HTERT RPE-1 (cell line): Measurements from ENCODE around the gene KIF26B.
"Not testable (repeated sequence)": the region's sequence is repeated elsewhere in the genome, so short reads cannot be mapped to it uniquely, and the experiment has no call there.

ENCODE experiments used
- in situ Hi-C: fragments of 300-500 bp; cut with MboI; formaldehyde crosslinking; loops from 4 replicates; pipeline ENCODE4 v1.14.3; 2020; ENCODE audit warnings: low sequenced_read_pairs

The KIF26B gene

DNA sequence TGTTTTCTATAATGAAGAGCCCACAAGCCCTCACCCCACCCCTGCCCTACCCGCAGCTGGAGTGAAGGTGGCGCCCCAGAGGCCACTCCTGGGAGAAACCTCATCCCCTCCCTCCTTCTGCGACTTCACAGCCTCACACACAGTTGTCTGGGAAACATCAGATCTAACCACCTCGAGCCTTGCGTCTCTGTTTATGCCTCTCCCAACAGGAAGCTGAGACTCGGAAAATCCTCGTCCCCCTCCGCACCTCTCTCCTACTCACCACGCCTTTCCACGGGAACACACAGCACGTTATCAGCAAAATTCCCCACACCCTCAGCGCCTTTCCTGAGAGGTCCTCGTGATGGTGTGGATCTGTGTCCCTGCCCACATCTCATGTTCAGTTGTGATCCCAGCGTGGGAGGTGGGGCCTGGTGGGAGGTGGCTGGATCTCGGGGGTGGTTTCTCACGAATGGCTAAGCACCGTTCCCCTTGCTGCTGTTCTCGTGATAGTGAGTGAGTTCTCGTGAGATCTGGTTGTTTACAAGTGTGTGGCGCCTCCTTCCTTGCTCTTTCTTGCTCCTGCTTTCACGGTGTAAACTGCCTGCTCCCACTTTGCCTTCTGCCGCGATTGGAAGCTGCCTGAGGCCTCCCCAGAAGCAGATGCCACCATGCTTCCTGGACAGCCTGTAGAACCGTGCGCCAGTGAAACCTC is 190.6 kb downstream of the KIF26B start:
- in situ Hi-C loops = no loop called here

DNA sequence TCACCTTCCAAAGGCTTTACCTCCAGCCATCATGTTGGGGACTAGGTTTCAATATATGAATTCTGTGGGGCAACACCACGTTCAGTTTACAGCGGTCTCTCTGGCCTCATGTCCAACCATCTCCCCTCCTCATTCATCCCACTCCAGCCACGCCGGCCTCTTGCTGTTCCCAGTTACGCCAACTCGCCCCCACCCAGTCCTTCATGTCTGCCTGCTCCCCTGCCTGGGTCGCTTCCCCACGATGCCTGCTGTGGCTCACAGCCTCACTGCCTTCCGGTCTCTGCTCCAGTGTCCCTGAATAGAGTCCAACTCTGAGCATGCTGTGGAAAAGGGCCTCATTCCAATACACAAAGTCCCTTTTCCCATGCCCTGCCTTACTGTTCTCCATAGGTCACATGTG is 193.8 kb downstream of the KIF26B start:
- in situ Hi-C loops = no loop called here

DNA sequence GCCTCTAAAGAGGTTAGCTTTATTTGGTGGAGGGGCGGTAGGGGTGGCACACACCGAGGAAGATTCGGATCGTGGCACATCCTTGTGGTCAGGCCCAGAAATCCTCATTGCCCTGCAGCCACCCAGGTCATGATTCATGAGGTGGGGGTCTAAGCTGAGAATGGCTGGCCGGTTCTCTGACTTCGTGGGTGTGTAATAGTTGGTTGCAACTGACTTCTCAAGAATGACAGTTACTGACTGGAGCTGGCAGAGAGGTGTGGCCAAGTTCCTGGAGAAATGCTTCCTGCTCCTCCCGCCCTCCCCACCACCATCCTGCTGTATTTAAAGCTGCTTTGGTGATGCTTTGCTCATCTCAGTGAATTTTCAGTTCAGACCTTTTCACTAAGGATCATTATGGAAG is 198.6 kb downstream of the KIF26B start:
- in situ Hi-C loops = no loop called here

DNA sequence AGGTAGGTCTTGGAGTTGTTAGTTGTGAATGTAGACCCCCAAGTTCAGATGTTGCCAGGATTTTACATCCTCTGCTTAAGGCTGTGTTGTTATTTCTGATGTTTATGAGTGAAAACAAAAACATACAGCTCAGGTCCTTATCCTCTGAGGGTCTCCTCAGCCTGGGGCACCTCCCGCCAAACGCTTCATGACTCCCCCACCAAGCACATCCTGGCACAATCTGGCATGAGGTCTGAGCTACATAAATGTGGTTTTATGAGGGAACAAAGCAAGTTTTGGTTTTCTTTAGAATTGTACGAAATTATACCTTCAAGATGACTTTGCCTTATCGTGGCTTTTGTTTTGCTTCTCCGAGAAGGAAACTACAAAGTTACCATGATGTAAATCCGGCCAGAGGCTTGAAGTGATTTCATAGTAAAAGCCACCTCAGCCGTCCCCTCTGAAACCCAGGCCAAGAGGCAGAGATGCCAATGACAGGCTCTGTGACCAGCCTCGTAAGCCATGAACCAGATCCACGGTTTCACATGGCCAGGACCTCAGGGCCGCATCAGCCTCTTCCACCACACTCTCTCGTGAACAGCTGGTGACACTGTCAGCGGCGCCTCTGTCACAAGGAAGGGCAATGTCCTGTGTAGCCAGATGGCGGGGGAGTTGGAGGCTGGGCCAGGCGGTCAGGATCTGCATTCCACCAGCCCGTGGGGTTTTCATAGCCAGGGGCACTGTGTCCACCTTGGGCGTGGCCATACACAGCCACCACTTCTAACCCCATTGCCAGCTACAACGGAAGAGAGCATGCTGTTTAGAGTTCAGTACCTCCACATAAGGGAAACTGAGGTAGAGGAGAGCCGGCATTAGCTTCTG is 199.4 kb downstream of the KIF26B start:
- in situ Hi-C loops = no loop called here

DNA sequence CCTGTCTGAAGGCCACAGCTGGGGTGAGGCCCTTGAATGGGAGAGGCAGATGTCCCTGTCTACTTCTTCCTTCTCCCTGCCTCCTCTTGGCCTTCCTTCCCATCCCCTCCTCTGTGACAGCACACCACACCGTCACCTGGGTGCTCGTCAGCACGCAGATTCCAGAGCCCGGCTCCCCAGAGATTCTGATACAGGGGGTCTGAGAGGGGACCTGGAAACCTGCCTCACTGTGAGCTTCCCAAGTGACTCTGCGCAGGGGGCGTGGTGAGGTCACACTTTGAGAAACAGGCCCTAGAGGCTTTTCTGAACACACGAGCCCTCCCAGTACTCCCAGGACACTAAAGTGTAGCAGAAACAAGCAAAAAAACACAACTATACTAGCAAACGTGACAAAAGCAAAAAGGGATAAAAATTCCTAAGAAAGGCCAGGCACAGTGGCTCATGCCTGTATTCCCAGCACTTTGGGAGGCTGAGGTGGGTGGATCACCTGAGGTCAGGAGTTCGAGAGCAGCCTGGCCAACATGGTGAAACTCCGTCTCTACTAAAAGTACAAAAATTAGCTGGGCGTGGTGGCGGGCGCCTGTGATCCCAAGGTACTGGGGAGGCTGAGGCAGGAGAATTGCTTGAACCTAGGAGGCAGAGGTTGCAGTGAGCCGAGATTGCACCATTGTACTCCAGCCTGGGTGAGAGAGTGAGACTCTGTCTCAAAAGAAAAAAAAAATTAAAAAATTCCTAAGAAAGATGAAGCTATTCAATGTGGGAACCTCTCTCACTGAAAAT is 201.3 kb downstream of the KIF26B start:
- in situ Hi-C loops = not testable (repeated sequence)

DNA sequence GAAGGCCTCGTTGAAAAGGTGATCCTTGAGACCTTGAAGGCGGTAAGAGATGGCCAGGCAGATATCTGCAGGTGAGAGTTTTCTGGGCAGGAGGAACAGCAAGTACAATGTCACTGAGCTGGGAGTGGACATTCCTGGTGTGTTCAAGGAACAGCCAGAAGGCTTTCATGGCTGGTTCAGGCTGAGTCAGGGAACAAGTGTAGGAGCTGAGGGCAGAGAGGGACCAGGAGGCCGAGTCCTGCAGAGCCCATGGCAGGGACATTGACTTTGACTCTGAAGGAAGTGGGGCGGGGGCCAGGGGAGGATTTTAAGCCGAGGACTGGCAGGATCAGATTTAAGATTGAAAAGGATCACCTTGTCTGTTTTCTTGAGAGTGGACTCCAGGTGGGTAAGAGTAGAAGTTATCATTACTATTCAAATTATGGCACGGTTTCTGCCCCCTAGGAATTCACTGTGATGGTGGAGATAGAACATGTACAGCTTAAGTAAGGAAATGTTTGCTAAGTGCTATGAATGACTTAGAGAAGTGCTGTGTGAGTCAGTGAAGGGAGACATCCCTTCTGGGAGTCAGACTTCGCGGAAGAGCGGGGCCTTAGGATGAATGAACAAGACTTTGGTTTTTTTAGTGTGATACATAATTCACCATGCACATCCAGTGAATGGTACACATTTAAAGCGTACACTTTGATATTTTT is 202.3 kb downstream of the KIF26B start:
- in situ Hi-C loops = no loop called here

DNA sequence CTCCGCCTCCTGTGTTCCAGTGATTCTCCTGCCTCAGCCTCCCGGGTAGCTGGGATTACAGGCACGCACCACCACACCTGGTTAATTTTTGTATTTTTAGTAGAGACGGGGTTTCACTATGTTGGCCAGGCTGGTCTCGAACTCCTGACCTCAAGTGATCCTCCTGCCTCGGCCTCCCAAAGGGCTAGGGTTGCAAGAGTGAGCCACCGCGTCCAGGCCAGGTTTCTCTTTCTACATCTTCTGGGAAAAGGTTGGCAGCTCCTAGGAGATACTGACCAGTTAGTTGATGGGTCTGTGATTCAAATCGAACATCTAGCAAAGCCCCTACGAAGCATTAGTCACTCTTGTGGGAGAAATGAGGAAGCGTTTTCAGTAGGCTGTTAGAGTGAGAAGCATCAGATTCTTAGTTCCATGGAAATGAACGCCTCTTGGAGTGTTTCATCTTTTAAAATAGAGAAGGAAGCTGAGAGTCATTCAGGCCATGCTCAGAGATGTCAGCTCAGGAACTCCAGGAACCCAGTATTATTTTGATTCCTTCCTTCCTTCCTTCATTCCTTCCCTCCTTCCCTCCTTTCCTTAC is 204.4 kb downstream of the KIF26B start:
- in situ Hi-C loops = not testable (repeated sequence)

DNA sequence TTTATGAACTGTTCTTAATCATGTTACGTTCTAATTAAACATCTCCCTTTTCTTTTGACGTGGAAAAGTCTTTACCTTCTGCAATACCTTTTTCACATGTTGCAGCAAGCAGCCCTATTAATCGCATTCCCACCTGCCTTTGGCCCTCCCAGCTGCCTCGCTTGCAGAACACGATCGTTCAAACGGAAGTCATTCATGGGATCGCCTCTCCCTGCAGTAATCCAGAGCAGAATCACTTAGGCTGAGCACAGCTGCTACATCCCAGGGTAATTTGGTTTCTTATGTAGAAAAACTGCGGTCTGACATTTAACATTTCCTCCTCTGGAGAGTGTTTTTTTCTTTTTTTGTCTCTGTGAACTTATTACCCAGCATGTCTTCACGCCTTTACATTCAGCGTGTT is 206.3 kb downstream of the KIF26B start:
- in situ Hi-C loops = no loop called here

DNA sequence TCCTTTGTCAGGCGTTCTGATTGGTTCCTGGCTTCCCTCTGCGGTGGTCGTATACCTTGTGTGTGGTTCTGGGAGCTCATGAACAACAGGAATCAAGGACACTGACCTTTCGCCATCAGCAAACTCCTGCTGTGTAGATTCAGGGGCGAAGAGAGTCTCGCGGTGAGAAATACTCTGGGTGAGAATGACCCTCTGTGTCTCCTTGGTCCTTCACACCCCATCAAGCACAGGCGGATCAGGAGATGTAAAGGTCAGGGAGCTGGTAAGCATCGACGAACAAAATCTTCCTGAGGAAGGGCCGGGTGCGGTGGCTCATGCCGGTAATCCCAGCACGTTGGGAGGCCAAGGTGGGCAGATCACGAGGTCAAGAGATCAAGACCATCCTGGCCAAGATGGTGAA is 207.2 kb downstream of the KIF26B start:
- in situ Hi-C loops = no loop called here

DNA sequence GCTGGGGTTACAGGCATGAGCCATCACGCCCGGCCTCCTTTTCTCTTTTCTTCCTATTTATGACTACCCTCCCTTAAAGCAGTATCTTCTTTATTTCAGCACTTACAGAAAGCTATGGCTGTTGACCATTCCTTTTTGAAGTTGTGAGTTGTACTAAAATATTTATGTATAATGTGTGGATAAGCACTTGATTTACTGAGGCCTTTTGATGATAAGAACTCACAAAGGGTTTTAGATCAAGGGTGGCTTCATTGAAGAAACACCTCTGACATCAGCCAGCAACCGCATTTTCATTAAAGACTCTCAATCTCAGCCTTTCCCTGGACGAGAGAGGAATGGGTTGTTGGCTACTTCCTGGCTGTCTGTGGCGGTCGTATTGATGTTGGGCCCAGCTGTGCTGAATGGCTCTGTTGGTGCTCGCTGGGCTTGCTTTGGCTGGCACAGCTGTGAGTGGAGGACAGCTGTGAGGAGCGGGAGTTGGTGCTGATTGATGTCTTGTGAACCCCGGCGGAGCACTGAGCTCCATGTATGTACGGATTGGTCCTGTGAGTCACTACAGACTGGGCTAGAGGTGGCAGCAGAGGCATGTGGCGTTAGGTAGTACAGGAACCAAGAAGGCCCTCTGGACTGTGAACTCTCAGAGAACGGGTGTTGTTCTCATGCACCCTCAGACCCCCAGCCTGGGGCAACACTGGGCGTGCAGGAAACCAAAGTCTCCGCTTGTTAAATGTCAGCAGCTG is 208.8 kb downstream of the KIF26B start:
- in situ Hi-C loops = no loop called here

DNA sequence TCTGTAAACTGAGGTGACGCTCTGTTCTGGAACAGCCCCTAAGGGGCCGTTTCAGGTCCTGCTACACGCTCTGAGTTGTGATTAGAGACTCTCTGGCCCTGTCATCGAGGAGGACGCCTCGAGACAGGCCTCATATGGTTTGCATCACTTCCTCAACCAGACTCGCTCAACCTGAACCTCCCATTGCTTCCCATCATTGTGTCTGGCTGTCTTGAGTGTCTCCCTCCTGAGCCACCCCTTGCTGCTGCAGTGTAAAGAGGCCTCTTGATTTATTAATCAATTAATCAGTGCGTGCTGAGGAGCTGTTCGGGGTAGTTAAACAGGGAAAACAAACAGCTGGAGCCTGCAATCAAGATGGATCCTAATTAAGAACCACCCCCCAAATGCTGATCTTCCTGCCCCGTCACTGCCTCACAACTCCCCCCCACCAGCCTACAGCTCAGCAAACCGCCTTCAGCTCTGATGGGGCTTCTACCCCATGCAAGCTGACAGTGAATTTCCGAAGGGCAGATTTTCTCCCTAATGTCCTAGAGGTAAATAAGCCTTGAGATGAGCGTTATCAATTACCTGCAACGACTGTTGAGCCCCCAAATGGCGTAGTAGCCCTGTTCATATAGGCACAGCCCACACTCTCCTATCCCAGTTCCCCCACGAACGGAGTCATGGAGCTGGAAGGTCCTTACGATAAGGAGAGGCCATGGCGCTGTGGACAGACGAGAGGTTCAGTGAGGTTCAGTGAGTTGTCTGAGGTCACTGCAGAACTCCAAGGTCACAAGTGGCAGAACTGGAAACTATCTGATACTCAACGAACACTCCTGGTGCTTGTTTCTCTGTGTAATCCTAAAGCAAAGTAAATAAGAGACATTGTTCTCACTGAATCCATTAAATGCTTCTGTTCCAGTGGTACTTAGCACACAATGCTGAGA is 210.6 kb downstream of the KIF26B start:
- in situ Hi-C loops = no loop called here

DNA sequence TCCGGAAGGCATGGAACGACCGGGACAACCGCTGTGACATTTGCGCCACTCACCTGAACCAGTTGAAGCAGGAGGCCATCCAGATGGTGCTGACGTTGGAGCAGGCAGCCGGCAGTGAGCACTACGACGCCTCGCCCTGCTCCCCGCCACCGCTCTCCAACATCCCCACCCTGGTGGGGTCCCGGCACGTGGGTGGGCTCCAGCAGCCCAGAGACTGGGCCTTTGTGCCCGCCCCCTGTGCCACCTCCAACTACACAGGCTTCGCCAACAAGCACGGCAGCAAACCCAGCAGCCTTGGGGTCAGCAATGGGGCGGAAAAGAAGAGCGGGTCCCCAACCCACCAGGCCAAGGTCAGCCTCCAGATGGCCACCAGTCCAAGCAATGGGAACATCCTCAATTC is 212.1 kb downstream of the KIF26B start:
- in situ Hi-C loops = no loop called here

DNA sequence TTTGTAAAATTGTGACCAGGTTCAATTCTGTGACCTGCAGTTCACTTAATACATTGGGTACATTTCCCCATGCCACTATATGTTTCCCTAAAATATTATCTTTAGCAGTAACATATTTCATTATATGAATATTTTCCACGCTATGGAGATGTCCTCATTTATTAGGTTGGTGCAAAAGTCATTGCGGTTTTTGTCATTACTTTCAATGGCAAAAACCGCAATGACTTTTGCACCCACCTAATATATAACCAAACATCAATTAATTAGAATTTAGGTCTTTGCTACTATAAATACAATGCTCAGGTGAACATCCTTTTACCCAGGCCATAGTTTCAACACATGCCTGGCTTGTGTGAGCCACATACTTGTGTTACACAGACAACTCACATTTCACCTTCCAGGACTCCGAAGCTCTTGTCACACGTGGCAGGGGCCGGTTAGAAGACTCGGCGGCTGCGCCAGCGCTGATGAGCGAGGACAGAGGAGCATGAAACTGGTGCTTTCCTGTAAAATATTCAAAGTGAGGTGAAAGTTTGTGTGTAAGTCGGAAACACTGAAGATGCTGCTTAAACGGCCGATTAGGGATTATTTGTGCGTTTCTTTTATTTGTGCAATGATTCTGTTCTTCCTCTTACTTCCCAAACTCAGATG is 215.5 kb downstream of the KIF26B start:
- in situ Hi-C loops = no loop called here

DNA sequence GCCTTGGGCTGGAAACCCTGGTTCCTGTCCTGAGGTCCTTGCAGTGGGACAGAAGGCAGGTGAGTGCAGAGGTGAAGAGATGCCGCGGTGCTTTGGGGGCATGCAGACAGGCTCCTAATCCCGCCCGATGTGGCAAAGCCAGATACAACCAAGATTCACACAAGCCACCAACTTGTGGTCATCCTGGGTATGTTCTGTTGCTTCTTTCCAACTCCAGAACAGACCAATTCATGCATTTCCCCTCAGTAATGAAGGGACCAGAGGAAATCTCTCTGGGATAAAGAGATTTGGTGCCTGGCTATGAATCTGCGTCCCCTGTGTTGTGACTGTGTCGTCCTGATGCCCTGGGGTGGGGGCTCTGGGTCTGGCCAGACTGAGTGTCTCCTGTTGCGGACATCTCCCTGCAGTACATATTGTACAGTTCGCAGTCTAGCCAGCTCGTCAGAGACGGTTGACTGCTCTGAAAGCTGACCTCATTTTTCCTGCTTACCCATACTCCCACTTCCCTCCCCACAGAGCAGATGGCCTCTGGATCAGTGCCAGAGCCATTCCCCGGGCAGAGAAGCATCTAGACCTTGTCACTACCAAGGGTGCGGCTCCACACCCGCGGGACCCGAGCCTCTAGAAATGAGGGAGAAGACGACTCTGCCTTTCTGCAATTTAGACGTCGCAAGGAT is 216.3 kb downstream of the KIF26B start:
- in situ Hi-C loops = no loop called here

DNA sequence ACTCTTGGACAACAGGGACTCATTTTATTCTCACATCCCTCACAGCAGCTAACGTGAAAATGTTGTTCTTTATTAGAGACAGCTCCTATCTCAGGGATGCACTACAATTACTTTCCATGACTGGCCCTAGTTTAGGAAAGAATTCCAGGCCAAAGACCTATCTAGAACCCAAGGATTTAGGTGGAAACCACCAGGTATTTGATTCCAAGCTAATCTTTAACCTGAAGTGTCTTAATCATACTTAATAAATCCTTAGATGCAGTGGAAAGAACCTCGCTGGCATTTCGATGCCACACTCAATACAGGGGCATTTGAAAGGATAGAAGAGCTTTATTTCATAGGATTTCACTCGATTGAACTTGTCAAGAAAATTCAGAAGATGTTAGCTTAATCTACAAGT is 218.3 kb downstream of the KIF26B start:
- in situ Hi-C loops = no loop called here

DNA sequence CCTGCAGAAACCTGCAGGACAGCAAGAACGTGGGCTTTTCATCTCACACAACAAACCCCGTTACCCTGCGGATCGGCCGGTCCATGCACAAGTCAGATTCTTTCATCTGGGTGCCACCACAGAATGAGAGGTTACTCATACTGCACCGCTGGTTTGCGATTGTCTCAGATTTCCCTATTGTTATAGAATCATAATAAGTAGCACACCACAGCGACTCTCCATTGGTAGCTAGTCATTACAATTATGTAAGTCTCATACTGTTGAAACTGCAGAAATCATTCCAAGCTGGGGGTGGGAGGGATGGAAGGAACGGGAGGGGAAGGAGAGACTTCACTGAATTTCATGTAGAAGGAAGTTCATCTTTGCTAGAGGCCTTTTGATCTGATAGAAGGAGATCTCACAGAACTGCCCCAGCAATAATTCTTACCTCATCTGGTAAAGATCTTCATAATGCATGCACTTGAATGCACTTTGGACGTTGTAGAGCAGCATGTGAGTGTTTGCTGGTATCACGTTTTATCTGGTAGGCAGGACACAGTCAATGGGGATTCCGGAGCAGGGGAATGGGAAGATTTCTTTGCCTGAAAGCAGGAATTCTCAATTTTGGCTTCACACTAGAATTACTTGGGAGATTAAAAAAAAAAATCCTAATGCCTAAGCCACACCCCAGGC is 221.1 kb downstream of the KIF26B start:
- in situ Hi-C loops = no loop called here

DNA sequence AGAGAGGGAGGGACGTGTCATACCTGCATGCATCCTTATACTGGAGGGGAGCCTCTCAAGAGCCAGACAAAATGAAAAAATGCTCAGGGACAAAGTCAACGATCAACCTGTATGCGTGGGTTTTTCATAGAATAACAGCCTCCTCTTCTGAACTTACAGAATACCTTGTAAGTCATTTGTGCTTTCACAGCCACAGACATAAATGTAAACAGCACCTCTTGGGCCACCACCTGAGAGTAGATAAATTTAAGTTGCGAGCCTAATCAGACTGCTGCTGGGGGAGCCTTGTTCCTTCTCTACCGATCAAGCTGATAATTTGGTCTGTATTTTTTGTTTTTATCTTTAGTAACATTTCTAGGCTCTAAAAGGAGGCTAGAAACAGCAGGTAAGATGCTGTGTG is 223.1 kb downstream of the KIF26B start:
- in situ Hi-C loops = no loop called here
